ENCODE measurements around the gene DNMT3B.

DNMT3B gene

GRCh38 chr20:32849577-32849976 is 87.4 kb downstream of the DNMT3B start:
- DNase-seq (ENCODE audit: low read depth): no peak
- Histone ChIP-seq H3K36me3 (ENCODE audit: control insufficient read depth, insufficient read depth, low read length, severe bottlenecking) (peaks cover 81% of the 10 kb centered on the region), H3K4me1 (ENCODE audit: control insufficient read depth, insufficient read depth, low read length) (no peaks in the 10 kb centered on the region), H3K9ac (ENCODE audit: low read length) (no peak overlapping the region), H3K9me3 (ENCODE audit: control insufficient read depth, low read length) (no peaks in the 10 kb centered on the region), H3K4me3 (ENCODE audit: low read length) (no peak overlapping the region), H3K27me3 (replicated peaks; ENCODE audit: control insufficient read depth, insufficient read depth, low read length) (no peaks in the 10 kb centered on the region)

GRCh38 chr20:32855387-32855786 is 93.2 kb downstream of the DNMT3B start:
- Histone ChIP-seq H3K9me3 (ENCODE audit: control insufficient read depth, low read length) (no peaks in the 10 kb centered on the region), H3K9ac (ENCODE audit: low read length) (no peak overlapping the region), H3K27me3 (replicated peaks; ENCODE audit: control insufficient read depth, insufficient read depth, low read length) (no peaks in the 10 kb centered on the region), H3K4me1 (ENCODE audit: control insufficient read depth, insufficient read depth, low read length) (peaks cover 14% of the 10 kb centered on the region), H3K4me3 (ENCODE audit: low read length) (no peak overlapping the region), H3K36me3 (ENCODE audit: control insufficient read depth, insufficient read depth, low read length, severe bottlenecking) (peaks cover 49% of the 10 kb centered on the region)
- DNase-seq (ENCODE audit: low read depth): no peak

- Histone ChIP-seq H3K9me3 (ENCODE audit: control insufficient read depth, low read length) (no peaks in the 10 kb centered on the region), H3K36me3 (ENCODE audit: control insufficient read depth, insufficient read depth, low read length, severe bottlenecking) (peaks cover 25% of the 10 kb centered on the region), H3K4me3 (ENCODE audit: low read length) (no peak overlapping the region), H3K27me3 (replicated peaks; ENCODE audit: control insufficient read depth, insufficient read depth, low read length) (no peaks in the 10 kb centered on the region), H3K4me1 (ENCODE audit: control insufficient read depth, insufficient read depth, low read length) (peaks cover 14% of the 10 kb centered on the region), H3K9ac (ENCODE audit: low read length) (no peak overlapping the region)
- DNase-seq (ENCODE audit: low read depth): no peak
These were observed 96.0 kb downstream of the DNMT3B start for GRCh38 chr20:32858189-32858588.
